HG03060 (cell line): Measurements from ENCODE around the gene CHRD.

Experiments used
- ATAC-seq: cut with Tn5 transposase; IDR thresholded peaks from one replicate; pipeline ENCODE4 v1.9.1; 2021; ENCODE audit warnings: low read depth, moderate number of reproducible peaks; ENCODE audit not compliant: unreplicated experiment

The CHRD gene

GRCh38 chr3:184360070-184360928 is 19.6 kb upstream of the CHRD start:
- ATAC-seq, result no peak

- no peak for ATAC-seq
Observed at GRCh38 chr3:184360929-184361531, 18.8 kb upstream of the CHRD start.

GRCh38 chr3:184361532-184361931 is 18.3 kb upstream of the CHRD start, which contains the start of the genes CLCN2 and POLR2H:
CLCN2 (minus strand) TSS chr3:184361605; CDS start chr3:184361479, 126 bp downstream.
POLR2H (plus strand) TSS chr3:184361710; CDS start chr3:184363493, 1,783 bp downstream.
- no peak for ATAC-seq

- ATAC-seq, result no peak
Observed at GRCh38 chr3:184361932-184362667, 17.8 kb upstream of the CHRD start.

GRCh38 chr3:184362668-184363546 is 16.9 kb upstream of the CHRD start:
- peak; percentile 88 for ATAC-seq

GRCh38 chr3:184366619-184367289 is 13.1 kb upstream of the CHRD start:
- no peak for ATAC-seq

GRCh38 chr3:184368116-184368515 is 11.7 kb upstream of the CHRD start:
- ATAC-seq, result no peak

GRCh38 chr3:184368586-184369183 is 11.2 kb upstream of the CHRD start:
- ATAC-seq, result no peak

- no peak for ATAC-seq
Observed at GRCh38 chr3:184371570-184372018, 8.3 kb upstream of the CHRD start.

GRCh38 chr3:184372296-184372821 is 7.5 kb upstream of the CHRD start:
- no peak for ATAC-seq

GRCh38 chr3:184372911-184373310 is 6.9 kb upstream of the CHRD start:
- ATAC-seq, result no peak

- ATAC-seq, result no peak
Observed at GRCh38 chr3:184373422-184373821, 6.4 kb upstream of the CHRD start.

GRCh38 chr3:184375747-184376461 is 4.0 kb upstream of the CHRD start:
- ATAC-seq, result no peak

- no peak for ATAC-seq
Observed at GRCh38 chr3:184377374-184377773, 2.5 kb upstream of the CHRD start.

GRCh38 chr3:184377882-184378445 is 1.9 kb upstream of the CHRD start, which contains the start of gene THPO:
THPO (minus strand) TSS chr3:184378207; CDS start chr3:184376259, 1,948 bp downstream.
- no peak for ATAC-seq

GRCh38 chr3:184378651-184379357 is 1.1 kb upstream of the CHRD start:
- ATAC-seq, result no peak

- no peak for ATAC-seq
Observed at GRCh38 chr3:184380185-184380626, 352 bp downstream of the CHRD start.
